HG03558 (cell line): ENCODE measurements around the gene SRY.
"Not testable (repeated sequence)": the region's sequence is repeated elsewhere in the genome, so short reads cannot be mapped to it uniquely, and the experiment has no call there.

Experiments
- ATAC-seq: cut with Tn5 transposase; IDR thresholded peaks from one replicate; pipeline ENCODE4 v1.9.1; 2021; ENCODE audit warnings: moderate number of reproducible peaks; ENCODE audit not compliant: unreplicated experiment; ENCODE audit errors: extremely low read depth

The SRY gene

GRCh38 chrY:2787600-2787999, at the start of gene SRY:
Gene SRY (minus strand): TSS chrY:2787682. CDS start chrY:2787603, 79 bp downstream.
- ATAC-seq, result no peak

- ATAC-seq, result no peak
These were observed 49.6 kb upstream of the SRY start for GRCh38 chrY:2837078-2837477.

- no peak for ATAC-seq
These were observed 47.7 kb upstream of the SRY start for GRCh38 chrY:2835230-2835629.

DNA sequence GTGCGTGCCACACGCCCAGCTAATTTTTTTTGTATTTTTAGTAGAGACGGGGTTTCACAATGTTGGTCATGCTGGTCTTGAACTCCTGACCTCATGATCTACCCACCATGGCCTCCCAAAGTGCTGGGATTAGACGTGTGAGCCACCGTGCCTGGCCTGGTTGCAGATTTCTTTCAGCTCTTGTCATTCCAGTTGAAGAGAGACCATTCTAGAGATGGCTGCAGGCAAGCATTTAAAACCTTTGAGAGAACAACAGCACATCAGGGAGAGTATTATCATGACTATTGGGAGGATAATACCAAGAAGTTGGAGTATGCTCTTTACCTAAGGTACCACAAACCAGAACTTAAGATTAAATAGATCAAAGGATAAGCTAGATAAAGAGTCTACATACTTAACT, 41.0 kb upstream of the SRY start:
- ATAC-seq, result no peak

DNA sequence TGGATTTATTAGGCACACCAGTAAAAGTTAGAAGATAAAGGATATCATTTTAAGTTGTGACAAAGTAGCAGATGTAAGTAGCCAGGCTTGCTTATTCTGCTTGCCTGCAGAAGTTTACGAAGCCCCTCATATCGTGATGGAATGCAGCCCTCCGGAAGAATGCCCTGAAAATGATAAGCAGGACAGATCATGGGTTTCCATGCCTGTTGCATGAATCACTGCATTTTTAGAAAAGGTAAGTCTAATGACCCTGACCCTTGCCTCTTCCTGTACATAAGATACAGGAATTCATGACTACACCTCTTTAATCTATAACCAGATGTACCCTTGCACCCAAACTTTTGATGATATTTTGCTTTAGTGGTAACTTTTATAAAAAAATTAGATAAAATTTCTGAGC, 37.0 kb upstream of the SRY start:
- ATAC-seq, result no peak

- not testable (repeated sequence) for ATAC-seq
These were observed 29.8 kb upstream of the SRY start for GRCh38 chrY:2817146-2817896.

DNA sequence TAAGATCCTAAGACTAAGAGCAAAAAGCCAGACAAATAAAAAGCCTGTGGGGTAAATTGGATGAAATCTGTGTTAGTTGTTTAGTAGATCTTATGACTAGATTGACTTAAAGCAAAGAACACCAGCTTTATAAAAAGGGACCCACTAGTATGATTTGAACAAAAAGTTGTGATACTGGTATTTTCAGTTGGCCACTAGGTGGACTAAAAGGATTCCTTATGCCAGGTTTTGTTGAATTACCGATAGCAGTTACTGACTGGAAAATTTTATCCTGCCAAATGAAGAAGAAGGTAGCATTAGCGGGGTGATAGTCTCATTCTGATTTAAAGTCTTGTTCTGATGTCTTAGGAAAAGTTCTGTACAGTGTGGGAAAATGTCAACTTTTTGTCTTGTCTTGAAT, 12.8 kb upstream of the SRY start:
- no peak for ATAC-seq

- no peak for ATAC-seq
These were observed 10.5 kb upstream of the SRY start for GRCh38 chrY:2797991-2798390.

GRCh38 chrY:2796977-2797523, 9.6 kb upstream of the SRY start:
- no peak for ATAC-seq

DNA sequence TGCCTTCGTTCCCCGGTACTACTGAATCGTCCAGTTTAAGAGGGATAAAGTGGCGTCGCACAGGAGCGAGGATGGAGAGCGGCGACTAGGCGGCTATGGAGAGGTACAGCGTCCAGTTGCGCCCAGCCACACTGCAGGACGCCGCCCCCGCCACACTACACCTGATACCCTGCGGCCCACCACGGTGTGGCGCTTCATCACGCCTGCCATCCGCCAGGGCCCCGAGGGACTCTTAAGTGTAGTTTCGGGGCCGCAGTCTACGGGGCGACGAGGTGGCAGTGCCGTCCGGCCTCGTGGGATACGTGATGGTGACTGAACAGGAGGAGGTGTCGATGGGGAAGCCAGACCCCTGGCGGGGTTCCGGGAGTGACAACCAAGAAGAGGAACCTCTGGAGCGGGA, 2.3 kb upstream of the SRY start:
- no peak for ATAC-seq

- ATAC-seq, result no peak
These were observed 488 bp downstream of the SRY start for GRCh38 chrY:2786876-2787512.
